MCF 10A (cell line): Measurements from ENCODE around the gene UCK2. TPM values are rescaled to one million over a fixed set of nuclear protein-coding genes. Genes with fewer than 3 reads are reported as not detected.

ENCODE experiments used
- BruUV-seq: library from RNA; stranded (reverse); fragments of 400-500 nt; replicated peaks from 2 replicates; lab custom pipeline; 2021; lab: Mats Ljungman, UMichigan
- CTCF ChIA-PET: fragments of 300-600 bp; sonication (Branson Sonifier 250); formaldehyde crosslinking; extraction: SDS; loops from one replicate; lab custom pipeline; 2021; ENCODE audit warnings: antibody characterized with exemption, inconsistent platforms; lab: Yijun Ruan, JAX
- POLR2A ChIA-PET: fragments of 300-600, 350-650 bp; sonication (Branson Sonifier 250); formaldehyde crosslinking; extraction: SDS; loops from one replicate; lab custom pipeline; 2020; ENCODE audit warnings: antibody characterized with exemption, inconsistent platforms; lab: Yijun Ruan, JAX
- DNase-seq: peaks from one replicate; pipeline ENCODE4 v3.0.0-alpha.2; 2018; ENCODE audit not compliant: unreplicated experiment
- H3K27ac Mint-ChIP-seq: one replicate; pipeline ENCODE4 v1.8.0; 2022; ENCODE audit warnings: mild to moderate bottlenecking, low read depth, mixed read lengths; ENCODE audit not compliant: unreplicated experiment
- H3K27me3 Mint-ChIP-seq: one replicate; pipeline ENCODE4 v1.8.0; 2022; ENCODE audit warnings: mixed read lengths; ENCODE audit not compliant: insufficient read depth, unreplicated experiment
- H3K36me3 Mint-ChIP-seq: one replicate; pipeline ENCODE4 v1.8.0; 2022; ENCODE audit warnings: mild to moderate bottlenecking, moderate library complexity, mixed read lengths; ENCODE audit not compliant: insufficient read depth, unreplicated experiment
- H3K4me1 Mint-ChIP-seq: one replicate; pipeline ENCODE4 v1.8.0; 2022; ENCODE audit warnings: mixed read lengths; ENCODE audit not compliant: insufficient read depth, unreplicated experiment
- H3K4me3 Mint-ChIP-seq: one replicate; pipeline ENCODE4 v1.8.0; 2022; ENCODE audit warnings: mild to moderate bottlenecking, moderate library complexity, mixed read lengths; ENCODE audit not compliant: unreplicated experiment
- H3K9me3 Mint-ChIP-seq: one replicate; pipeline ENCODE4 v1.8.0; 2022; ENCODE audit warnings: mixed read lengths; ENCODE audit not compliant: unreplicated experiment
- intact Hi-C: fragments of 100-400 bp; cut with micrococcal nuclease; formaldehyde crosslinking; loops from 2 replicates; pipeline ENCODE4 v1.14.1; 2022
- total RNA-seq: library from RNA; stranded (reverse); gene quantifications from 2 replicates; pipeline ENCODE4 v1.2.3, GENCODE V29; 2022
- TF ChIP-seq, protein P1 (sequence below): fragments of 200-600 bp; IDR thresholded peaks from one replicate; pipeline ENCODE4 v1.8.0; 2022; ENCODE audit warnings: antibody characterized with exemption, mild to moderate bottlenecking; ENCODE audit not compliant: unreplicated experiment

UCK2 gene
- total RNA-seq, 1 experiment from 2014 or later, result 144 TPM

GRCh38 chr1:165898837-165899236 lies 71.4 kb downstream of the UCK2 start:
- Mint-ChIP-seq H3K27me3 (no peaks in the 10 kb centered on the region), H3K9me3 (no peaks in the 10 kb centered on the region), H3K27ac (peak overlapping the region; percentile 60), H3K4me3 (peak overlapping the region; percentile 56), H3K4me1 (peaks cover 65% of the 10 kb centered on the region), H3K36me3 (peaks cover 61% of the 10 kb centered on the region)
- TF ChIP-seq, protein P1, sequence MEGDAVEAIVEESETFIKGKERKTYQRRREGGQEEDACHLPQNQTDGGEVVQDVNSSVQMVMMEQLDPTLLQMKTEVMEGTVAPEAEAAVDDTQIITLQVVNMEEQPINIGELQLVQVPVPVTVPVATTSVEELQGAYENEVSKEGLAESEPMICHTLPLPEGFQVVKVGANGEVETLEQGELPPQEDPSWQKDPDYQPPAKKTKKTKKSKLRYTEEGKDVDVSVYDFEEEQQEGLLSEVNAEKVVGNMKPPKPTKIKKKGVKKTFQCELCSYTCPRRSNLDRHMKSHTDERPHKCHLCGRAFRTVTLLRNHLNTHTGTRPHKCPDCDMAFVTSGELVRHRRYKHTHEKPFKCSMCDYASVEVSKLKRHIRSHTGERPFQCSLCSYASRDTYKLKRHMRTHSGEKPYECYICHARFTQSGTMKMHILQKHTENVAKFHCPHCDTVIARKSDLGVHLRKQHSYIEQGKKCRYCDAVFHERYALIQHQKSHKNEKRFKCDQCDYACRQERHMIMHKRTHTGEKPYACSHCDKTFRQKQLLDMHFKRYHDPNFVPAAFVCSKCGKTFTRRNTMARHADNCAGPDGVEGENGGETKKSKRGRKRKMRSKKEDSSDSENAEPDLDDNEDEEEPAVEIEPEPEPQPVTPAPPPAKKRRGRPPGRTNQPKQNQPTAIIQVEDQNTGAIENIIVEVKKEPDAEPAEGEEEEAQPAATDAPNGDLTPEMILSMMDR, result no peak
- no TSS peak for BruUV-seq
- POLR2A ChIA-PET, result interaction anchor here (0.6 to 10.7 kb wide), 10 partner anchors 11 to 301 kb away, joined by 3 to 106 read pairs (median 5); partner anchors contain the start of genes ALDH9A1, MGST3, TMCO1 and UCK2
- peak; percentile 73 for DNase-seq
- CTCF ChIA-PET, result interaction anchor here (0.6 to 13.7 kb wide), 4 partner anchors 15 to 88 kb away, joined by 4 to 178 read pairs (median 5); no protein-coding TSS in a partner anchor
- intact Hi-C loops, result loop anchor here (2.0 to 5.0 kb wide), 3 partner anchors 70 to 267 kb away; partner anchors contain the start of genes MGST3 and TMCO1

DNA sequence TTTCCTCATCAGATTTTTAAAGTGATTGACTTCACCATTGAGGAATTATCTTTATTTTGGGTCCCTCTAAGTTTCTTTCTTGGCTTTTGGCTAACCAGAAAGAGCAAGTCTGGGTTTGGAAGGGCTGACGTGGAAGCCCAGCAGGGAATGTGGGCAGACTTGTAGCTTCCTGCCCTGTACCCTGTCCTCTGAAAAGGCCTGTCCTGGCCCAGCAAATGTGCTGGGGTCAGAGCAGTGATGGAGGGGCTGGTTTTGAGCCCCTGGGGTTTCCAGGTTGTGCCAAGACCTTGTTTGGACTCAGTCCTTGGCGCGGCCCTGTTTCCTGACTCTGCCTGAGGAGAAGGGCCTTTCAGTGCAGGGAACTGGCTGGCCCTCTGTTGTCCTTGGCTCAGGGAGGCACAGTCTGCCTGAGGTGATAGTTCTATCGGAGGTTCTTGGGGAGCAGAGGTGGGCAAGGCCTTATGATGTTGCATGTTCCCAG lies 72.1 kb downstream of the UCK2 start:
- Mint-ChIP-seq H3K27ac (peak overlapping the region; percentile 60), H3K4me1 (peaks cover 68% of the 10 kb centered on the region), H3K4me3 (no peak overlapping the region), H3K27me3 (no peaks in the 10 kb centered on the region), H3K36me3 (peaks cover 67% of the 10 kb centered on the region), H3K9me3 (no peaks in the 10 kb centered on the region)
- CTCF ChIA-PET, result interaction anchor here (1.1 to 13.7 kb wide), 5 partner anchors 14 to 297 kb away, joined by 4 to 178 read pairs (median 5); no protein-coding TSS in a partner anchor
- TF ChIP-seq, protein P1, result no peak
- intact Hi-C loops, result loop anchor here (2.0 to 5.0 kb wide), 3 partner anchors 71 to 267 kb away; partner anchors contain the start of genes MGST3 and TMCO1
- POLR2A ChIA-PET, result interaction anchor here (0.6 to 10.7 kb wide), 9 partner anchors 11 to 302 kb away, joined by 3 to 106 read pairs (median 5); partner anchors contain the start of genes ALDH9A1, MGST3, TMCO1 and UCK2
- DNase-seq, result no peak
- no TSS peak for BruUV-seq

GRCh38 chr1:165900576-165901380 lies 73.4 kb downstream of the UCK2 start:
- H3K36me3 Mint-ChIP-seq, result peaks cover 66% of the 10 kb centered on the region
- no TSS peak for BruUV-seq
- TF ChIP-seq, protein P1, result no peak
- intact Hi-C loops, result no loop called here
- H3K27me3 Mint-ChIP-seq, result no peaks in the 10 kb centered on the region
- H3K4me3 Mint-ChIP-seq, result no peak overlapping the region
- no peaks in the 10 kb centered on the region for H3K9me3 Mint-ChIP-seq
- CTCF ChIA-PET, result interaction anchor here (0.6 to 13.7 kb wide), 14 partner anchors 13 to 771 kb away, joined by 3 to 178 read pairs (median 4); partner anchors contain the start of gene UCK2
- H3K27ac Mint-ChIP-seq, result peak overlapping the region; percentile 60
- peaks cover 59% of the 10 kb centered on the region for H3K4me1 Mint-ChIP-seq
- POLR2A ChIA-PET, result interaction anchor here (1.2 to 10.7 kb wide), 5 partner anchors 17 to 269 kb away, joined by 5 to 106 read pairs (median 15); partner anchors contain the start of genes MGST3, TMCO1 and UCK2
- no peak for DNase-seq
